HG03565 (cell line): Measurements from ENCODE around the gene MTHFSD.

Experiments used
- ATAC-seq: cut with Tn5 transposase; IDR thresholded peaks from one replicate; pipeline ENCODE4 v1.9.1; 2021; ENCODE audit warnings: mild to moderate bottlenecking, moderate library complexity; ENCODE audit not compliant: unreplicated experiment

MTHFSD gene

GRCh38 chr16:86504315-86505184, 50.5 kb downstream of the MTHFSD start:
- ATAC-seq: no peak

GRCh38 chr16:86503830-86504229, 51.2 kb downstream of the MTHFSD start:
- ATAC-seq: no peak

- ATAC-seq: no peak
Observed at GRCh38 chr16:86502856-86503748, 51.9 kb downstream of the MTHFSD start.

- no peak for ATAC-seq
Observed at GRCh38 chr16:86501989-86502855, 52.8 kb downstream of the MTHFSD start.

- no peak for ATAC-seq
Observed at GRCh38 chr16:86500708-86501510, 54.1 kb downstream of the MTHFSD start.

GRCh38 chr16:86499889-86500707, 54.9 kb downstream of the MTHFSD start:
- ATAC-seq: no peak

GRCh38 chr16:86499440-86499786, 55.6 kb downstream of the MTHFSD start:
- ATAC-seq: no peak

GRCh38 chr16:86498671-86499439, 56.2 kb downstream of the MTHFSD start:
- ATAC-seq: no peak

GRCh38 chr16:86498155-86498670, 56.8 kb downstream of the MTHFSD start:
- no peak for ATAC-seq

GRCh38 chr16:86497551-86498021, 57.4 kb downstream of the MTHFSD start:
- no peak for ATAC-seq

- ATAC-seq: no peak
Observed at GRCh38 chr16:86496929-86497461, 58.0 kb downstream of the MTHFSD start.

GRCh38 chr16:86496262-86496928, 58.6 kb downstream of the MTHFSD start:
- ATAC-seq: no peak

- ATAC-seq: no peak
Observed at GRCh38 chr16:86495756-86496261, 59.2 kb downstream of the MTHFSD start.

- ATAC-seq: no peak
Observed at GRCh38 chr16:86495357-86495701, 59.7 kb downstream of the MTHFSD start.

- ATAC-seq: no peak
Observed at GRCh38 chr16:86494565-86495356, 60.3 kb downstream of the MTHFSD start.

- ATAC-seq: no peak
Observed at GRCh38 chr16:86494039-86494564, 60.9 kb downstream of the MTHFSD start.
